ENCODE measurements around the gene ADAMTSL5. TPM values are rescaled to one million over a fixed set of nuclear protein-coding genes. Genes with fewer than 3 reads are reported as not detected.

Gene ADAMTSL5
- total RNA-seq, 4 donors from 2014 or later: 2.6 to 3.7 (median 2.7) TPM; not detected in 1

GRCh38 chr19:1461862-1462261 is 51.0 kb downstream of the ADAMTSL5 start:
- no peaks in the 10 kb centered on the region for H3K36me3 ChIP-seq
- TF ChIP-seq POLR2AphosphoS5 (IDR thresholded peaks at IDR 0.05): no peak
- TF ChIP-seq POLR2A (IDR thresholded peaks at IDR 0.05): no peak
- no peak for TF ChIP-seq EP300 (IDR thresholded peaks at IDR 0.05; ENCODE audit: low read depth)
- TF ChIP-seq CTCF (IDR thresholded peaks at IDR 0.05): no peak
- in situ Hi-C loops (cut with MboI; ENCODE audit: low pct_ligation_motif_present in 1 of 4, low pct_unique_long_range_greater_than_20kb in 1 of 4, low sequenced_read_pairs in 3 of 4) (no loop called here), intact Hi-C loops (cut with DNase I; ENCODE audit: low total_unique reads) (no loop called here)
- H3K9me3 ChIP-seq: no peaks in the 10 kb centered on the region
- no peak overlapping the region for H3K4me3 ChIP-seq
- H3K27me3 ChIP-seq: peaks cover 55% of the 10 kb centered on the region
- H3K27ac ChIP-seq: no peak overlapping the region
- no peak for DNase-seq
- peaks cover 0 to 22% (median 10%) of the 10 kb centered on the region in 4 donors for H3K4me1 ChIP-seq
- WGBS, 2 donors (ENCODE audit: low coverage in 1 of 2): 90 to 96% methylated on average over 5 to 23 of the region's 24 CpGs

GRCh38 chr19:1460033-1460995 is 52.5 kb downstream of the ADAMTSL5 start:
- TF ChIP-seq POLR2AphosphoS5 (IDR thresholded peaks at IDR 0.05): no peak
- TF ChIP-seq EP300 (IDR thresholded peaks at IDR 0.05; ENCODE audit: low read depth): no peak
- no peak overlapping the region for H3K27ac ChIP-seq
- H3K36me3 ChIP-seq: no peaks in the 10 kb centered on the region
- peaks cover 56% of the 10 kb centered on the region for H3K27me3 ChIP-seq
- H3K4me3 ChIP-seq: no peak overlapping the region
- intact Hi-C loops (cut with DNase I; ENCODE audit: low total_unique reads) (no loop called here), in situ Hi-C loops (cut with MboI; ENCODE audit: low pct_ligation_motif_present in 1 of 4, low pct_unique_long_range_greater_than_20kb in 1 of 4, low sequenced_read_pairs in 3 of 4) (no loop called here)
- WGBS, 2 donors (ENCODE audit: low coverage in 1 of 2): 90% methylated on average over 33 of the region's 36 CpGs; no CpG with 5 or more reads in 1 of the 2 donors
- DNase-seq: no peak
- no peaks in the 10 kb centered on the region for H3K9me3 ChIP-seq
- H3K4me1 ChIP-seq: peaks cover 1 to 17% (median 13%) of the 10 kb centered on the region in 4 donors

GRCh38 chr19:1459479-1459878 is 53.3 kb downstream of the ADAMTSL5 start:
- Histone ChIP-seq H3K4me1 (peaks cover 4 to 20% (median 18%) of the 10 kb centered on the region in 4 donors), H3K27ac (no peak overlapping the region), H3K36me3 (no peaks in the 10 kb centered on the region), H3K27me3 (peaks cover 59% of the 10 kb centered on the region), H3K9me3 (no peaks in the 10 kb centered on the region), H3K4me3 (no peak overlapping the region)
- no peak for DNase-seq
- in situ Hi-C loops (cut with MboI; ENCODE audit: low pct_ligation_motif_present in 1 of 4, low pct_unique_long_range_greater_than_20kb in 1 of 4, low sequenced_read_pairs in 3 of 4) (no loop called here), intact Hi-C loops (cut with DNase I; ENCODE audit: low total_unique reads) (no loop called here)
- TF ChIP-seq CTCF (IDR thresholded peaks at IDR 0.05) (no peak), POLR2AphosphoS5 (IDR thresholded peaks at IDR 0.05) (no peak), POLR2A (IDR thresholded peaks at IDR 0.05) (no peak), EP300 (IDR thresholded peaks at IDR 0.05; ENCODE audit: low read depth) (no peak)
- WGBS, 2 donors (ENCODE audit: low coverage in 1 of 2): 40 to 73% methylated on average over 1 to 9 of the region's 9 CpGs

GRCh38 chr19:1457892-1458291 is 54.9 kb downstream of the ADAMTSL5 start:
- WGBS, 2 donors (ENCODE audit: low coverage in 1 of 2): 77% methylated on average over 16 of the region's 16 CpGs; no CpG with 5 or more reads in 1 of the 2 donors

More at GRCh38 chr19:1457892-1458291, 54.9 kb downstream of the ADAMTSL5 start:
- in situ Hi-C loops (cut with MboI; ENCODE audit: low pct_ligation_motif_present in 1 of 4, low pct_unique_long_range_greater_than_20kb in 1 of 4, low sequenced_read_pairs in 3 of 4): no loop called here
- intact Hi-C loops (cut with DNase I; ENCODE audit: low total_unique reads): no loop called here
- Histone ChIP-seq H3K27me3 (peaks cover 69% of the 10 kb centered on the region), H3K27ac (no peak overlapping the region), H3K4me3 (no peak overlapping the region), H3K4me1 (peaks cover 4 to 27% (median 20%) of the 10 kb centered on the region in 4 donors), H3K9me3 (no peaks in the 10 kb centered on the region), H3K36me3 (no peaks in the 10 kb centered on the region)
- TF ChIP-seq EP300 (IDR thresholded peaks at IDR 0.05; ENCODE audit: low read depth) (no peak), POLR2AphosphoS5 (IDR thresholded peaks at IDR 0.05) (no peak), CTCF (IDR thresholded peaks at IDR 0.05) (no peak), POLR2A (IDR thresholded peaks at IDR 0.05) (no peak)
- no peak for DNase-seq

Data from transverse colon (tissue), 4 donors.